ENCODE results near the gene CCDC91.

Gene CCDC91, protein sequence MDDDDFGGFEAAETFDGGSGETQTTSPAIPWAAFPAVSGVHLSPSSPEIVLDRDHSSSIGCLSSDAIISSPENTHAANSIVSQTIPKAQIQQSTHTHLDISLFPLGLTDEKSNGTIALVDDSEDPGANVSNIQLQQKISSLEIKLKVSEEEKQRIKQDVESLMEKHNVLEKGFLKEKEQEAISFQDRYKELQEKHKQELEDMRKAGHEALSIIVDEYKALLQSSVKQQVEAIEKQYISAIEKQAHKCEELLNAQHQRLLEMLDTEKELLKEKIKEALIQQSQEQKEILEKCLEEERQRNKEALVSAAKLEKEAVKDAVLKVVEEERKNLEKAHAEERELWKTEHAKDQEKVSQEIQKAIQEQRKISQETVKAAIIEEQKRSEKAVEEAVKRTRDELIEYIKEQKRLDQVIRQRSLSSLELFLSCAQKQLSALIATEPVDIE

DNA sequence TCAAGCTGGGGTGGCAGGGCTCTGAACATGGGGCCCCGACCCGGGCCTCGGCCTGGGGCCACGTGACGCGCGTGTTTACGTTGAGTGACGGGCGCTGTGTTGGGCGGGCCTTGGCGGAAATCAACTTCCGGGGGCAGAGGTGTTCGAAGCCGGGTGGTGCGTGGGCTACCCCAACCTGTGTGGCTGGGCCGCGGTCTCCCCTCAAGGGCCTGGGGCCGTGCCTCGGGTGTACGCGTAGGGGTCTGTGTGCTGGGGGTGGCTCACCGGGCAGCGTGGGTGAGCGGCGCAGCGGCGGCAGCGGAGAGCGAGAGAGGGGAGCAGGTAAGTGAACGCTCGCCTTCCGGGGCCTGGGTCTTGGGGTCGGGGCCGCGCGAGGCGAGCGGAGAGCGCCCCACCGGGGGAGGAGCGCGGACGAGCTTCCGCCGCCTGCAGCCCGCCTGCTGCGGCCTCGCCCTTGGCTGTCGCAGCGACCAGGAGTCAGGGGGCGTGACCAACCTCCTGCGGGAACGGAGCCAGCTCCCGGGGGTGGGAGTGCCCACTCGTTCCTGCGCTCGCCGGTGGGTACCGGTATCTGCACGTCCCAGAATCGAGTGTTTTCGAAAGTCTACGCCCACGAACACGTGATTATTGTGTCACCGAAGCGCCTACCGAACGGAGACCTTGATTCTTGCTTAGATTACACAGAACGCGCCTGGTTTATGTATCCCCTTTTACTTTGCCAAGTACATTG lies at the start of gene CCDC91:
CCDC91 (plus strand) TSS at position 136 of the 730 bp plus-strand sequence. CDS start 66,760 bp downstream, outside the sequence.
- peak; percentile 92 to 94 for DNase-seq

DNA sequence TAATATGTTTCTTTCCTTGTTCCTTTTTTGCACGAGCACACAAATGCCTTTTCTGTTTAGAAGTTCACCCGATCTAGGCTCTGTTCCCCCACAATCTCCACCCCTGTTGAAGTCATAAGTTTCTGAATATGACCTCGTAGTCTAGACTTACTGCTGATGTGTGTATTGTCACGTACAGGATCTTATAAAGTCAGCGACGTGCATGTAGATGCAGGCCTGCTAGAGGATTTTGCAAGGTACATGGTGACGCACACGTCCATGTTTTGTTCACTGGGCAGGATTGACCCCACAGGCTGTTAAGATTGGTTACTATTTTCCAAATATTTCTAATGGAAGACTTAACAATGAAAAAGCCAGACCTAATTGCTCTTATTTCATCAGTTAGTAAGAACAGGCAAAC lies 46.2 kb upstream of the CCDC91 start:
- DNase-seq = no peak

DNA sequence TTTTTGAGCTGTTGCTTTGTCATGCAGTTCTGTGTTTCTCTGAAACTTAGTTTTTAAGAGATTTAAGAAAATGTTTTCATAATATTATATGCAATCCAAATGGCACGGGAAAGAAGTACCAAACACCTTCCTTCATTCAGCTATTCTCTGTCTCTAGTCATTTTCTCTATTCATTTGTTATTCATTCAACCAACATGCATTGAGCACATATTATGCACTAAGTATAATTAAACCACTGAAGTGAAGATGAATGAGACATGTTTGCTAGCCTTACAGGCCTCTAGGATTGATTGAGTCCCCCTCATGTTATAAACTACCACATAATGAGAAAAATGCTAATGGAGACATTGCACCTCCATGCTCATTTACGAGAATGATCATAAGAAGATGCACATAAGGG lies 45.7 kb upstream of the CCDC91 start:
- DNase-seq = no peak

- DNase-seq = no peak
Observed at GRCh38 chr12:28145216-28145615, 45.0 kb upstream of the CCDC91 start.

DNA sequence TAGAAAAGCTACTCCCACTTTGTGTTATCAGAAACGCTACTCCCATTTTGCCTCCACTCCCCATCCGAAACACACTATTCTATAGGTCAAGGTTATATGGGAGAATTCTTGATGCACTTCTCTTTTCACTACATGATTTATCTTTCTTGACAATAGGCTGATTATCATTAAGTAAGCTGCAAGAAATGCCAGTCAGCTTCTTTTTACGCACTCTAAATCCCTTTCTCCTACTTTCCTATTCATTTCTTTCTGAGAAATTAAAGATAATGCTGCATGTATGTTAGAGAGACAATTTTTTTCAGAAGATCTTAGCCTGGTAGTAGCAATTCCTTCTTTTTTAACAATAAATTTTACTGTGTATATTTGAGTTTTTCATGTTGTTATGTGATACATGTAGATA lies 41.0 kb upstream of the CCDC91 start:
- DNase-seq = no peak

DNA sequence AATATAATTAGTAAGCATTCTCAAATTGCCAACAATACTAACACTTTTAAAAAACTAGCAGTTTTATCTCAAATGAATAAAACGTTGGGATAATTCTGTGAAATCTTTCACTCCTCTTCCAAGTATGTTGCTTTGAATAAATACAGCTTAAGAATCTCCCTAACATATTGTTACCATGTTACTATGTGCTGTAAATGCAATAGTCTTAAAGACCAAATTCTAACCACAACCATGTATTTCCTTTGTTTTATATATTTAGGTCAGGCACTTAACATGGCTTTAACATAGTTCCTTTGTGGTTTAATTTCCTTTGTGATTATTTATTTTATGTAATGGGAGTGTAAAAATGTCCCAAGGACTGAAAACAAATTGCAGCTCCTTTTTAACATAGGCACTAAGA lies 33.9 kb upstream of the CCDC91 start:
- no peak for DNase-seq

- no peak for DNase-seq
Observed at GRCh38 chr12:28156804-28157203, 33.5 kb upstream of the CCDC91 start.

DNA sequence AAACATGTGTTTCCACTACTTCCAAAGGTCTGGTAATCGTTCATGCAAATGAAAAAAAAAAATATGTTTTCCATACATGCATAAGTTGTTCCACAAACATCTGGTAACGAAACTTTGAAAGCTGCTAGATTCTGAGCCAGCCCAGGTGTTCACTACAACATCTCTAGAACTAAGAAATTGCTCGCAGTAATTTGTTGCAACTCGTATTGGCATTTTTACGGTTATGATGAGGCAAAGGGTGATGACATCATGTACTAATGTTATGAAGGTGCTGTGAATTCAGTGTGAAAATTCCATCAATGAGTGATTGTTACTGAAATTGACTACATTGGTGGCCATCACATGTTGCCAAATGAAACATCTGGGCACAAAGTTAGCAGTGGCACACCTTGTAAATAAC lies 31.9 kb upstream of the CCDC91 start:
- no peak for DNase-seq

DNA sequence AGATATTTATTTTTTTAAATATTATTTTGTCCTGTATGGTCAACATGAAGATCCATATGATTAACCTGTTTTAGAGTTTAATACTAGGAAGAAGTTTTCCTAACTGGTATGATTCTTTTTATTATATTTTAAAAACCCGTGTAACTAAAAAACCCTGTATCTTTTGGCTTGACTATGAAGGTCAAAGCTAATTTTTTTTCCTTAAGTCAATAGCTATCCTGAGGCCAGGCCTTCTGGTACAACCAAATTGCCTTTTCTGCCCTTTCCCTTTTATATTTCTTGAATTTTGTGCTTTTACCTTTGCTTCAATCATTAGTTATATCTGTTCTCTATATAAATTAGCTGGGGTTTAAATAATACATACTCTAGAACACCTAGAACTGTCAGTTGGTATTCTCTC lies 30.6 kb upstream of the CCDC91 start:
- DNase-seq = no peak

DNA sequence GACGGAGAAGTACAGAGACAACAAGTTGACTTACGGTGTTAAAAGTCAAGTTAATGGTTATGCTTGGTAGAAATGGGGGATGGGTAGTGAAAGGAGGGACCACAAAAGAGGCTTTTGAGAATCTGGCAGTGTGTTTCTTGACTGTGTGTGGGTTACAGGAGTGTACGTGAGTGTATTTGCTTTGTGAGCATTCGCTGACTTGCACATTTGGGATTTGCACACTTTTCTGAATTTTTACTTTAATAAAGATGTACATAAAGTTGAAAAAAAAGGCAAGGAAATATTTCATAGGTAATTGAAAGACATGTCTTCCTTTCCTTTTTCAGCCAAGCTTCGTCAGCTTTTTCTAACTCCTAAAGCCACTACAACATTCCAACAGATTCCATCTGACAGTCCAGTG lies 28.6 kb upstream of the CCDC91 start:
- no peak for DNase-seq

DNA sequence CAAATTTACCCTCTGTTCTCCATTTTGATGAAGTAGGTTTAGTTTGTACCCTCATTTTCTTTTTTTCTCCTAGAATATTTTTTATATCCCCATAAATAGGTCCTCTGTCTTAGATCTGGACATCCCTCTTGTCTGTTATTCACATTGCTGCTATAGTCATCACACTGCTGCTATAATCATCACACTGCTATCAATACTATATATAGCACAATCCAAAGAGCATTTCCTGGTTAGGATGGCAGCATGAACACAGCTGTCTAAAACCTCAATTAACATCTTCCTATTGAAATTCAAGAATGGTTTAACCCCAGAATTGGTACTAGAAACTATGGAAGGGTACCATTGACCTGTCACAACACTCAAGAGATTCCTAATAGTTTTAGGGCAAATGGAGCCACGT lies 27.6 kb upstream of the CCDC91 start:
- no peak for DNase-seq

- no peak for DNase-seq
Observed at GRCh38 chr12:28164644-28165275, 25.5 kb upstream of the CCDC91 start.

GRCh38 chr12:28167981-28168485 lies 22.2 kb upstream of the CCDC91 start:
- no peak for DNase-seq

- no peak for DNase-seq
Observed at GRCh38 chr12:28171356-28172060, 18.7 kb upstream of the CCDC91 start.

DNA sequence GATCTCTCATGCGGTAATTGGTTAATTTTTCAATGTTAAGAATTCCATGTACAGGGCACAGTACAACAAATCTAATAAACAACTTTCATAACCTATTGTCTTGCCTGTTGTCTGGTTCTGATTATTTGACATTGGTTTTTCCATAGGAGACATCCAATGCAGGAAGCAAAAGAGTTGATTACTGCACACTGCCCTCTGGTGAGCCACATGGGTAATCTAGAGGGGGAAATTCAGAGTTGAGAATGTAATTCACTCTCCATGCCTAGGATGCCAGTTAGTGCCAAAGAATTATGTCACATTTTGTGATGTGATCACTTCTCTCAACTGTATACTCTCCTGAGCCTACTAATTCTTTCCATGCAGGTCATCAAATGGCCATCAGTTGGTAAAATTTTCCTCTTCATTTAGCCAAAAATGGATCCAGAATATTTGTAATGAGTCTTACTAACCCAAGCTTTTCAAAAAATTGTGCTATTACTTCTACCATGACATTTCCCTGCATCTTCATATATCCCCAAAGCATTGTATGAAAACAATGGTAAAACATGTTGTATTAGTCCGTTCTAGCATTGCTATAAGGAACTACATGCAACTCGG lies 17.7 kb upstream of the CCDC91 start:
- no peak for DNase-seq

GRCh38 chr12:28173440-28173839 lies 16.8 kb upstream of the CCDC91 start:
- no peak for DNase-seq

GRCh38 chr12:28175098-28175589 lies 15.1 kb upstream of the CCDC91 start:
- DNase-seq = no peak

DNA sequence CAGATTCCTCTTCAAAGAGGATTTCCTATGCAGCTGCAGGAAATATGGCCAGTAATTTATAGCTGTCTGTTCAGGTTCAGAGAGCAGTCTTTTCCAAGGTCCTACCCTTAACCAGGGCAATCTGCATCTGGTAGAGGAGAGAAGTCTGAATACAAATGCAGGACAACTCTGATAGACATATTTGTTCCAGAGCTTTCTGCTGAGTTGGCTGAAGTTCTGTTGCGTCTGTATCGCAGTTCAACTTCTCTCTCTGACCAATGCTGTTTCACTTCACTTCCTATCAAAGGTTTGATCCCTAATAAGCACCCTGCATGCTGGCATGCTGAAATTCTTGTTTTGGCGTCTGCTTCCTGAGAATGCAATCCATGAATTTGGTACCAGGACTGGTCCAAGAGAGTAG lies 14.0 kb upstream of the CCDC91 start:
- DNase-seq = no peak

GRCh38 chr12:28177461-28177860 lies 12.8 kb upstream of the CCDC91 start:
- DNase-seq = no peak

DNA sequence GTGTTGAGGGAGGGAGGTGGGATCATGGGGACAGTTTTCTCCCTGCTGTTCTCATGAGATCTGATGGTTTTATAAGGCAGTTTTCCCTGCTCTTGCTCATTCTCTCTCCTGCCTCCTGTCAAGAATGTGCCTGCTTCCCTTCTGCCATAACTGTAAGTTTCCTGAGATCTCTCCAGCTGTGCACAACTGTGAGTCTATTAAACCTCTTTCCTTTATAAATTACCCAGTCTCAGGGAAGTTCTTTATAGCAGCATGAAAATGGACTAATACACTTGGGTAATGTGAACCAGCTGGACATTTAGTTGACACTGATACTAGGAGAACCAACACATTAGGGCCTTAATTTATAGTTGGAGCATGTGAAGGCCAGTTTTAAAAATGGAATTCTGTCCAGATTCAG lies 12.4 kb upstream of the CCDC91 start:
- DNase-seq = no peak

DNA sequence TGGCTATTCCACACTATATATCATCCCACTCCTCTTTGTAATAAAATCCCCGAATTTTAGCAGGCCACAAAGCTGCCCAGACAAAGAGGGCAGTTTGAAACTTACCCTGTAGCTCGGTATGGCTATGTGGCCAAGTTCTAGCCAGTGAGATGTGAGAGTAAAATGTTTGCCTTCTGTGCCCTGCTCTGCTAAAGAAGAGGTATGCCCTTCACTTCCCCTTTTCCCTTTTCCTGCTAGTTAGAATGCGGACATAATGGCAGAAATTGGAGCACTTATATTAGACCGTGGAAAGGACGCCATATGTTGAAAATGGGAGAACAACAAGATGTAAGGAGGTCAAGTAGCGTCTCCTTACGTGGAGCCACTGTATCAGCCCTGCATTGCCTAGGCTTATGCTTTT lies 11.5 kb upstream of the CCDC91 start:
- DNase-seq = no peak

DNA sequence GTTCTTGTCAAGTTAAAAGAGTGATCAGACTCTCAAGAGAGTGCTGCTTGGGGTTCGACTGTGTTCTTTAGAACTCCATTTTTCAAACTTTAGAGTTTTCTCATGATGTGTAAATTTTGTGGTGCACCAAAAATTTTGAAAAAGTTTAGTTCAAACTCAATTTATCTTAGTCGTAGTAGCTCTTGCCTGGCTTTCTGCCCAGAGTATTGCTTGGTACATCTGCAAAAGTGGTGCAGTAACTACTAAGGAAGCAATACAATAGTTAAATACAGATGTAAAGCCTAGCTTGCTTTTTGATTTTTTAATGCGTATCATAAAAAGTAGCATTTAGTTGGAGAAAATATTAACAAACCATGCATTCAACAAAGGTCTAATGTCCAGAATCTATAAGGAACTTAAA lies 9.5 kb upstream of the CCDC91 start:
- no peak for DNase-seq
